IMR-90 (cell line): ENCODE results near the gene MPG. TPM values are rescaled to one million over a fixed set of nuclear protein-coding genes. Genes with fewer than 3 reads are reported as not detected.

Experiments
- ATAC-seq: fragments of 200-7000 bp; cut with Tn5 transposase; 2 replicates; pipeline ENCODE4 v1.9.1; 2020; ENCODE audit warnings: low read depth, mild to moderate bottlenecking, moderate library complexity
- BruUV-seq: library from RNA; stranded (reverse); fragments of 400-500 nt; replicated peaks from 2 replicates; lab custom pipeline; 2021; lab: Mats Ljungman, UMichigan
- CTCF ChIA-PET: fragments of 300-600 bp; formaldehyde crosslinking; extraction: SDS; loops from one replicate; lab custom pipeline; 2021; ENCODE audit warnings: antibody characterized with exemption; lab: Yijun Ruan, JAX
- POLR2A ChIA-PET: fragments of 300-600 bp; sonication (Branson Sonifier 250); formaldehyde crosslinking; loops from one replicate; lab custom pipeline; 2022; ENCODE audit warnings: antibody characterized with exemption; ENCODE audit not compliant: unreplicated experiment; lab: Charles Lee
- DNase-seq: peaks from one replicate; pipeline ENCODE4 v3.0.0; 2013
- H2AFZ ChIP-seq: replicated peaks from 2 replicates; pipeline ENCODE3; 2013; ENCODE audit warnings: low read length, mild to moderate bottlenecking; ENCODE audit not compliant: poor library complexity
- H2AK5ac ChIP-seq: 2 replicates; pipeline ENCODE4 v1.6.1; 2013; ENCODE audit warnings: low read depth, low read length, inconsistent platforms
- H2AK9ac ChIP-seq: replicated peaks from 2 replicates; pipeline ENCODE3; 2013; ENCODE audit warnings: mild to moderate bottlenecking, low read depth, low read length, moderate library complexity; ENCODE audit not compliant: poor library complexity
- H2BK120ac ChIP-seq: 2 replicates; pipeline ENCODE4 v1.6.1; 2013; ENCODE audit warnings: low read depth, low read length, inconsistent platforms
- H2BK15ac ChIP-seq: 3 replicates; pipeline ENCODE4 v1.6.1; 2013; ENCODE audit warnings: low read depth, low read length, inconsistent platforms
- H2BK20ac ChIP-seq: 2 replicates; pipeline ENCODE4 v1.6.1; 2013; ENCODE audit warnings: low read depth, mild to moderate bottlenecking, inconsistent platforms, low read length, moderate library complexity
- H2BK5ac ChIP-seq: 2 replicates; pipeline ENCODE4 v1.6.1; 2013; ENCODE audit warnings: mild to moderate bottlenecking, low read depth, low read length, inconsistent platforms; ENCODE audit not compliant: poor library complexity, severe bottlenecking
- H3K14ac ChIP-seq: replicated peaks from 2 replicates; pipeline ENCODE4 v1.6.1; 2013; ENCODE audit warnings: low read depth, low read length, inconsistent platforms
- H3K18ac ChIP-seq: 2 replicates; pipeline ENCODE4 v1.6.1; 2013; ENCODE audit warnings: low read depth, low read length, control low read depth
- H3K23ac ChIP-seq: 2 replicates; pipeline ENCODE4 v1.6.1; 2013; ENCODE audit warnings: low read depth, low read length, inconsistent platforms
- H3K27ac ChIP-seq: 2 replicates; pipeline ENCODE4 v1.5.1; 2013; ENCODE audit warnings: mild to moderate bottlenecking, control low read depth, low read length; ENCODE audit not compliant: insufficient read depth
- H3K27me3 ChIP-seq: 2 replicates; pipeline ENCODE4 v1.6.1; 2013; ENCODE audit warnings: low read length; ENCODE audit not compliant: control insufficient read depth, insufficient read depth
- H3K36me3 ChIP-seq: 2 replicates; pipeline ENCODE4 v1.6.1; 2013; ENCODE audit warnings: low read length, mixed read lengths; ENCODE audit not compliant: control insufficient read depth, insufficient read depth
- H3K4ac ChIP-seq: 2 replicates; pipeline ENCODE4 v1.6.1; 2013; ENCODE audit warnings: low read depth, low read length, inconsistent platforms
- H3K4me1 ChIP-seq: 2 replicates; pipeline ENCODE4 v1.6.1; 2013; ENCODE audit warnings: low read length, mixed read lengths; ENCODE audit not compliant: control insufficient read depth, insufficient read depth
- H3K4me2 ChIP-seq: 2 replicates; pipeline ENCODE4 v1.6.1; 2013; ENCODE audit warnings: low read depth, mild to moderate bottlenecking, control low read depth, low read length, moderate library complexity
- H3K4me3 ChIP-seq: 2 replicates; pipeline ENCODE4 v1.5.1; 2013; ENCODE audit warnings: low read depth, mild to moderate bottlenecking, control low read depth, low read length, moderate library complexity; ENCODE audit not compliant: insufficient read depth
- H3K56ac ChIP-seq: 2 replicates; pipeline ENCODE4 v1.6.1; 2013; ENCODE audit warnings: low read length, inconsistent platforms; ENCODE audit not compliant: insufficient read depth; ENCODE audit errors: extremely low read depth
- H3K79me1 ChIP-seq, 2 experiments: 2 replicates each; pipeline ENCODE4 v1.6.1; 2013; ENCODE audit warnings: low read length in 2 of 2, inconsistent platforms in 1 of 2, low read depth in 1 of 2
- H3K9ac ChIP-seq: 2 replicates; pipeline ENCODE4 v1.6.1; 2013; ENCODE audit warnings: low read depth, low read length, control low read depth
- H3K9me1 ChIP-seq: 2 replicates; pipeline ENCODE4 v1.6.1; 2013; ENCODE audit warnings: low read length, inconsistent platforms; ENCODE audit not compliant: insufficient read depth
- H3K9me3 ChIP-seq: 2 replicates; pipeline ENCODE4 v1.6.1; 2013; ENCODE audit warnings: low read length; ENCODE audit not compliant: control insufficient read depth, insufficient read depth
- H4K20me1 ChIP-seq: 2 replicates; pipeline ENCODE4 v1.6.1; 2013; ENCODE audit warnings: low read length, inconsistent platforms; ENCODE audit not compliant: insufficient read depth
- H4K5ac ChIP-seq: 2 replicates; pipeline ENCODE4 v1.6.1; 2013; ENCODE audit warnings: mild to moderate bottlenecking, low read depth, low read length, control low read depth
- H4K8ac ChIP-seq, 2 experiments: 2 replicates each; pipeline ENCODE4 v1.6.1; 2013; ENCODE audit warnings: low read depth in 2 of 2, low read length in 2 of 2, control low read depth in 1 of 2, inconsistent platforms in 1 of 2
- H4K91ac ChIP-seq: 2 replicates; pipeline ENCODE4 v1.6.1; 2013; ENCODE audit warnings: low read depth, low read length, inconsistent platforms; ENCODE audit not compliant: insufficient read depth
- BHLHE40 ChIP-seq: fragments of 150-350 bp; IDR thresholded peaks from 2 replicates; pipeline ENCODE4 v1.6.1; 2016; ENCODE audit warnings: mild to moderate bottlenecking, low read depth, low read length
- CEBPB ChIP-seq: IDR thresholded peaks from 2 replicates; pipeline ENCODE4 v1.6.1; 2012; ENCODE audit warnings: low read depth, low read length, improper control_type of control experiment
- CHD1 ChIP-seq: IDR thresholded peaks from 2 replicates; pipeline ENCODE4 v1.6.1; 2012; ENCODE audit warnings: low read depth, low read length, improper control_type of control experiment
- ELK1 ChIP-seq: fragments of 150-350 bp; IDR thresholded peaks from 2 replicates; pipeline ENCODE4 v1.6.1; 2016; ENCODE audit warnings: low read depth, mild to moderate bottlenecking, low read length, moderate library complexity, borderline replicate concordance
- FOS ChIP-seq: fragments of 150-350 bp; IDR thresholded peaks from 2 replicates; pipeline ENCODE4 v1.6.1; 2016; ENCODE audit warnings: low read depth, low read length
- MAFK ChIP-seq: IDR thresholded peaks from 2 replicates; pipeline ENCODE4 v1.6.1; 2012; ENCODE audit warnings: low read depth, low read length, improper control_type of control experiment
- MAZ ChIP-seq: IDR thresholded peaks from 2 replicates; pipeline ENCODE4 v1.6.1; 2012; ENCODE audit warnings: low read depth, mild to moderate bottlenecking, low read length, improper control_type of control experiment, moderate library complexity, borderline replicate concordance
- MXI1 ChIP-seq: IDR thresholded peaks from 2 replicates; pipeline ENCODE4 v1.6.1; 2012; ENCODE audit warnings: low read depth, mild to moderate bottlenecking, low read length, moderate library complexity, borderline replicate concordance
- NFE2L2 ChIP-seq: fragments of 150-350 bp; IDR thresholded peaks from 2 replicates; pipeline ENCODE4 v1.6.1; 2016; ENCODE audit warnings: low read depth, mild to moderate bottlenecking, low read length
- POLR2A ChIP-seq: IDR thresholded peaks from 2 replicates; pipeline ENCODE4 v1.6.1; 2012; ENCODE audit warnings: mild to moderate bottlenecking, low read depth, low read length
- RCOR1 ChIP-seq: IDR thresholded peaks from 2 replicates; pipeline ENCODE4 v1.6.1; 2012; ENCODE audit warnings: mild to moderate bottlenecking, low read length, improper control_type of control experiment; ENCODE audit not compliant: insufficient replicate concordance
- RFX5 ChIP-seq: IDR thresholded peaks from 2 replicates; pipeline ENCODE4 v1.8.0; 2012; ENCODE audit warnings: low read depth, mild to moderate bottlenecking, low read length, moderate library complexity
- SMC3 ChIP-seq: fragments of 150-350 bp; IDR thresholded peaks from 2 replicates; pipeline ENCODE4 v1.6.1; 2016; ENCODE audit warnings: low read depth, mild to moderate bottlenecking, antibody characterized with exemption, low read length, moderate library complexity
- USF2 ChIP-seq: fragments of 150-350 bp; IDR thresholded peaks from 2 replicates; pipeline ENCODE4 v1.6.1; 2017; ENCODE audit warnings: mild to moderate bottlenecking, antibody characterized with exemption, low read length, low read depth
- whole genome bisulfite sequencing, 2 experiments: methylation state at CpG; one replicate each; pipeline versions ENCODE4 v1.1.5 to v1.1.7; 2013; ENCODE audit warnings: missing lambda C conversion rate in 2 of 2; ENCODE audit not compliant: insufficient read length in 1 of 2; ENCODE audit errors: extremely low coverage in 2 of 2; 5-methylcytosine and 5-hydroxymethylcytosine counted together
- dilution Hi-C: fragments of 300-500 bp; cut with HindIII; formaldehyde crosslinking; loops from one replicate; pipeline ENCODE4 v1.14.3; 2018; ENCODE audit warnings: low sequenced_read_pairs; ENCODE audit not compliant: unreplicated experiment
- in situ Hi-C: fragments of 300-500 bp; cut with MboI; formaldehyde crosslinking; loops from 3 replicates; pipeline ENCODE4 v1.14.3; 2019; ENCODE audit warnings: low sequenced_read_pairs, inconsistent platforms, mixed read lengths
- intact Hi-C: fragments of 100-400 bp; cut with micrococcal nuclease; formaldehyde crosslinking; loops from 2 replicates; pipeline ENCODE4 v1.10.0; 2022
- polyA plus RNA-seq, 3 experiments: library from polyadenylated mRNA; depleted of rRNA; stranded (reverse); fragments of >200 nt; gene quantifications; 2 replicates each; pipeline ENCODE4 v1.2.3, GENCODE V29; 2012; ENCODE audit warnings: low replicate concordance in 1 of 3
- total RNA-seq: library from RNA; depleted of rRNA; stranded (reverse); fragments of >200 nt; gene quantifications from 2 replicates; pipeline ENCODE4 v1.2.3, GENCODE V29; 2012

The MPG gene
- total and polyA plus RNA-seq, 2 of the 4 experiments (the other 2 are of a cell fraction) = 66.7 to 135 TPM

- 13% methylated on average over 3 of the region's 7 CpGs; no CpG with 5 or more reads in 1 of the 2 experiments for WGBS, 2 experiments
- H3K36me3 ChIP-seq = peaks cover 64% of the 10 kb centered on the region
- TF ChIP-seq RFX5 (no peak), MXI1 (no peak), POLR2A (peak; percentile 57; the same call in 1 of the 2 replicates), CHD1 (no peak), MAFK (no peak), MAZ (peak; percentile 100), FOS (peak; percentile 75), NFE2L2 (peak; percentile 40; the same call in 1 of the 2 replicates), ELK1 (no peak), SMC3 (peak; percentile 7; the same call in 1 of the 2 replicates), RCOR1 (peak; percentile 84), BHLHE40 (peak; percentile 49; the same call in 1 of the 2 replicates), CEBPB (peak; percentile 83), USF2 (peak; percentile 47; the same call in 1 of the 2 replicates)
Measured at GRCh38 chr16:84718-85406, 6.8 kb downstream of the MPG start.

More at GRCh38 chr16:84718-85406, 6.8 kb downstream of the MPG start:
- in situ Hi-C loops = no loop called here
- H3K4me2 ChIP-seq = peak overlapping the region; percentile 22; the same call in 1 of the 2 replicates
- intact Hi-C loops = loop anchor here (1.0 kb wide), 2 partner anchors 12 to 20 kb away; no protein-coding TSS in a partner anchor
- no peak overlapping the region for H2BK15ac ChIP-seq
- dilution Hi-C loops = no loop called here
- DNase-seq (peak; percentile 96), ATAC-seq (peak; percentile 96)
- peak overlapping the region; percentile 10; the same call in 1 of the 2 replicates for H3K23ac ChIP-seq
- no peak overlapping the region for H3K4me3 ChIP-seq
- ChIA-PET CTCF (interaction anchor here (1.3 to 2.3 kb wide), 2 partner anchors 12 to 19 kb away, joined by 5 to 14 read pairs; no protein-coding TSS in a partner anchor), POLR2A (interaction anchor here (0.6 kb wide), 1 partner anchor 138 kb away, joined by 4 read pairs; no protein-coding TSS in a partner anchor)
- peak overlapping the region; percentile 29; the same call in 1 of the 2 replicates for H2BK20ac ChIP-seq
- no peak overlapping the region for H3K18ac ChIP-seq
- H3K14ac ChIP-seq = 0 out of 2 replicates have a peak overlapping the region, but pooled peaks have one; percentile 64
- H4K20me1 ChIP-seq = peaks cover 21% of the 10 kb centered on the region
- H4K91ac ChIP-seq = peak overlapping the region; percentile 46
- peaks cover 10% of the 10 kb centered on the region; the same call in 1 of the 2 replicates for H3K9me1 ChIP-seq
- no peak overlapping the region for H4K5ac ChIP-seq
- peaks cover 16 to 72% of the 10 kb centered on the region in 2 experiments; a peak in 3 of 4 replicates for H3K79me1 ChIP-seq
- H3K27me3 ChIP-seq = no peaks in the 10 kb centered on the region
- H3K4me1 ChIP-seq = peaks cover 18% of the 10 kb centered on the region
- peak overlapping the region; percentile 82 for H2BK5ac ChIP-seq
- peak overlapping the region; percentile 79 for H3K27ac ChIP-seq
- peak overlapping the region; percentile 61 for H2BK120ac ChIP-seq
- peak overlapping the region; percentile 49 for H3K9ac ChIP-seq
- no TSS peak for BruUV-seq
- peak overlapping the region in 1 of 2 experiments; percentile 55; a peak in 2 of 4 replicates for H4K8ac ChIP-seq
- peak overlapping the region; percentile 83 for H3K4ac ChIP-seq
- H2AFZ ChIP-seq = peak overlapping the region; percentile 63
- peak overlapping the region; percentile 93 for H2AK5ac ChIP-seq
- peak overlapping the region; percentile 93 for H2AK9ac ChIP-seq
- H3K56ac ChIP-seq = peak overlapping the region; percentile 8; the same call in 1 of the 2 replicates
- no peaks in the 10 kb centered on the region for H3K9me3 ChIP-seq
